T-cell (primary cell): ENCODE results near the gene MCTP1. TPM values are rescaled to one million over a fixed set of nuclear protein-coding genes. Genes with fewer than 3 reads are reported as not detected.

Experiments used
- ATAC-seq, 4 experiments: fragments of 200-7000 bp in 3 of 4; fragments of 150-1000 bp in 1 of 4; cut with Tn5 transposase; replicated peaks in 1 of 4; 1 replicate in 3 of 4; 2 replicates in 1 of 4; pipeline ENCODE4 v1.10.0; 2021; ENCODE audit warnings: moderate library complexity in 3 of 4, mild to moderate bottlenecking in 2 of 4, moderate number of reproducible peaks in 1 of 4
- CTCF ChIA-PET, 2 donors: fragments of 300-600 bp; sonication (Branson Sonifier 250); formaldehyde crosslinking; loops; one replicate each; lab custom pipeline; 2022; ENCODE audit warnings: antibody characterized with exemption in 2 of 2; lab: Charles Lee
- POLR2A ChIA-PET, 2 donors: fragments of 300-600 bp; sonication (Branson Sonifier 250); formaldehyde crosslinking; loops; one replicate each; lab custom pipeline; 2022; ENCODE audit warnings: antibody characterized with exemption in 2 of 2; lab: Charles Lee
- DNase-seq, 35 experiments: peaks; one replicate each; pipeline versions ENCODE4 v3.0.0 to v3.0.0-alpha.2; 2013 to 2023
- H3K27ac ChIP-seq: one replicate; pipeline ENCODE4 v1.5.1; 2013; ENCODE audit warnings: low read length
- H3K27me3 ChIP-seq, 2 experiments: replicated peaks in 1 of 2; 1 replicate in 1 of 2; 2 replicates in 1 of 2; pipeline versions ENCODE4 v1.6.1 to v1.7.0; 2013; ENCODE audit warnings: low read length in 1 of 2, mixed read lengths in 1 of 2; ENCODE audit not compliant: control insufficient read depth in 2 of 2, insufficient read depth in 2 of 2; ENCODE audit errors: extremely low read depth in 1 of 2
- H3K36me3 ChIP-seq, 2 donors: 1 replicate in 1 of 2; 2 replicates in 1 of 2; pipeline versions ENCODE4 v1.6.1 to v1.7.0; 2013; ENCODE audit warnings: low read length in 1 of 2; ENCODE audit not compliant: control insufficient read depth in 2 of 2, insufficient read depth in 1 of 2; ENCODE audit errors: extremely low read depth in 1 of 2
- H3K4me1 ChIP-seq, 2 experiments: 1 replicate in 1 of 2; 2 replicates in 1 of 2; pipeline versions ENCODE4 v1.6.1 to v1.7.0; 2013; ENCODE audit warnings: low read length in 2 of 2, mixed read lengths in 1 of 2; ENCODE audit not compliant: insufficient read depth in 2 of 2, control insufficient read depth in 1 of 2; ENCODE audit errors: extremely low read depth in 1 of 2
- H3K4me3 ChIP-seq, 2 donors: 1 replicate in 1 of 2; 2 replicates in 1 of 2; pipeline versions ENCODE4 v1.5.1 to v1.7.0; 2013; ENCODE audit warnings: mild to moderate bottlenecking in 2 of 2, low read length in 1 of 2, moderate library complexity in 1 of 2; ENCODE audit not compliant: control insufficient read depth in 1 of 2; ENCODE audit errors: extremely low read depth in 1 of 2
- H3K9me3 ChIP-seq: 2 replicates; pipeline ENCODE4 v1.7.0; 2013
- H3K27ac Mint-ChIP-seq, 2 donors: one replicate each; pipeline ENCODE4 v1.8.0; 2020 to 2021; ENCODE audit warnings: mild to moderate bottlenecking in 2 of 2, mixed read lengths in 2 of 2
- H3K27me3 Mint-ChIP-seq, 2 donors: one replicate each; pipeline ENCODE4 v1.8.0; 2021 to 2022; ENCODE audit warnings: mixed read lengths in 2 of 2
- H3K36me3 Mint-ChIP-seq: one replicate; pipeline ENCODE4 v1.8.0; 2021; ENCODE audit warnings: mixed read lengths
- H3K4me1 Mint-ChIP-seq, 3 donors: one replicate each; pipeline ENCODE4 v1.8.0; 2020 to 2022; ENCODE audit warnings: mixed read lengths in 3 of 3, mild to moderate bottlenecking in 1 of 3
- H3K4me3 Mint-ChIP-seq, 3 donors: one replicate each; pipeline ENCODE4 v1.8.0; 2020 to 2022; ENCODE audit warnings: mild to moderate bottlenecking in 3 of 3, mixed read lengths in 3 of 3, moderate library complexity in 3 of 3
- H3K9me3 Mint-ChIP-seq, 3 donors: one replicate each; pipeline ENCODE4 v1.8.0; 2020 to 2022; ENCODE audit warnings: mixed read lengths in 3 of 3
- WGBS: methylation state at CpG from one replicate; pipeline ENCODE4 v1.1.5; 2013; ENCODE audit warnings: missing lambda C conversion rate; ENCODE audit not compliant: insufficient coverage; 5-methylcytosine and 5-hydroxymethylcytosine counted together
- total RNA-seq, 35 experiments: library from RNA in 6 of 35; stranded (reverse) in 6 of 35; fragments of 120-200 nt in 1 of 35; gene quantifications; one replicate each; pipeline versions ENCODE4 v1.2.1 to v1.2.4 and lab custom pipeline; 2013 to 2026

The MCTP1 gene
- total RNA-seq (1 to 10 TPM in 3 of 5 donors, under 1 TPM in 1, not detected in 1; 0.21 to 2.9 (median 1.7) TPM), total RNA-seq (lab: John Stamatoyannopoulos, UW) (0.29 to 4.0 (median 1.5) reads per million in 29 experiments)
- total RNA-seq (2013) = 1.7 TPM

DNA sequence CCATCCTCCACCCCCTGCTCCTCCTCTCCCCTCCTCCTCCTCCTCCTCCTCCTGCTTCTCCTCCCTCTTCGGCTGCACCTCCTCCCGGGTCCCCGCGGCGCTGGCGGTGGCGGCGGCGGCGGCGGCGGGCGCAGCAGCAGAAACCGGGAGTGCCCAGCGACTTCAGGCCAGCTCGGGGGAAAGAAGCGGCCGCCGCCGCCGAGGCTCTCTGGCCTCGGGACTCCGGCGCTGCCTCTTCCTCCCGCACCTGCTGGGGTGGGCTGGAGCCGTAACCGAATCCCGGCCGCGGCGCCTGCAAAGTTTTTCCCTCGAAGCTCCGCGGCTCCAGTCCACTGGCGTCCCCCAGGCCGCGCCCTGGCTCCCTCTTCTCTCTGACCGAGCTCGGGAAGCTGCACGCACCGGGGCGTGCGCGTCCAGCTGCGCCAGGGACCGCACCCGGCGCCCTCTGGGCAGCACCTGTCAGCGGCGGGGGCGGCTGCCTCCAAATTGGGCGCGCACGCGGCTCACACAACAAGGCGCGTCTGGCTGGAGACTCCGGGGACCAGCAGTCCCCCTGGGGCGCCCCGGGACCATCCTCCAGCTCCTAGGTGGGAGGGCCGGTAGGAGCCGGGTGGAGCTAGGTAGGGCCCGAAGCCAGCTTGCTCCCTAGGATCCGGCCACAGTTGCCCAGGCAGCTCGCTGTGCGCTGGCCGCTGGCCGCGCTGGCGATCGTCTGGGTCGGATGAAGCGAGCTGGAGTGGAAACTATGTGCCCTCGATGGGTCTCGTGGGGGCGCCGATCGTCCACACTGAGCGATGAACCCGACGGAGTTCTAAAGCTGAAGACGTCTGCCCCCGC lies at the start of gene MCTP1:
Gene MCTP1, minus strand, starts transcription at position 523 of the 837 bp plus-strand sequence.
- Histone ChIP-seq H3K4me3 (peak within 1 kb of the TSS; percentile 17 to 78), H3K4me1 (peaks cover 4 to 14% of the 10 kb centered on the region in 2 experiments), H3K27ac (no peak within 1 kb of the TSS), H3K36me3 (no peaks in the 10 kb centered on the region), H3K9me3 (no peaks in the 10 kb centered on the region), H3K27me3 (peaks cover 10 to 29% of the 10 kb centered on the region in 2 experiments)
- POLR2A ChIA-PET = interaction anchor here in 1 of 2 donors (0.7 kb wide), 1 partner anchor 1677 kb away, joined by 3 read pairs; no protein-coding TSS in a partner anchor
- Mint-ChIP-seq H3K27ac (no peak within 1 kb of the TSS), H3K27me3 (peaks cover 53 to 57% of the 10 kb centered on the region in 2 donors), H3K9me3 (no peaks in the 10 kb centered on the region), H3K4me1 (peaks cover 4 to 14% (median 14%) of the 10 kb centered on the region in 3 donors), H3K36me3 (no peaks in the 10 kb centered on the region), H3K4me3 (peak within 1 kb of the TSS; percentile 47 to 79 (median 49))
- ATAC-seq (peak; percentile 8 to 29 (median 22)), DNase-seq (no peak)
- CTCF ChIA-PET = interaction anchor here (0.6 to 0.7 kb wide), 2 partner anchors 10 to 16 kb away, joined by 4 read pairs; no protein-coding TSS in a partner anchor
- 2% methylated on average over 83 of the region's 83 CpGs for WGBS

DNA sequence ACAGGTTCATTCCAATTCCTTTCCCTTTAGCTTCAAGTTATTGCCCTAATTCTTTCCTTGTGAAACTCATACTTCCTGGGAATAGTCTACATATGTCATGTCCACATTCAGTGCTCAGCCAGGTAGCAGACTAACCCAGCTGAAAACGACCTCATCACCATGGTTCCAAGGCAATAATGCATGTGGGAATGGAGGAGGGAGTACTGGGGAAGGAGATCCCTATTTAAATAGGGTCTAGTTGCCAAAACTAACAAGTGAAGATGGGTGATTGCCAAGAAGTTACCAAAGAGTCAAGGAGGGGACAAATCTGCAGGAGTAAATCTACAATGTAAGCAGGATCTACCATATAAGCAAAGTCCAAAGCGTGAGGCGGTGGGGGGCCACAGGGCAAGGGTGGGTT lies 47.3 kb upstream of the MCTP1 start:
- Mint-ChIP-seq H3K4me3 (no peak overlapping the region), H3K9me3 (peaks cover 0 to 4% (median 3%) of the 10 kb centered on the region in 3 donors), H3K4me1 (no peaks in the 10 kb centered on the region), H3K27me3 (peaks cover 0 to 14% of the 10 kb centered on the region in 2 donors), H3K27ac (no peak overlapping the region), H3K36me3 (no peaks in the 10 kb centered on the region)
- Histone ChIP-seq H3K27ac (no peak overlapping the region), H3K27me3 (no peaks in the 10 kb centered on the region), H3K36me3 (no peaks in the 10 kb centered on the region), H3K4me1 (no peaks in the 10 kb centered on the region), H3K9me3 (no peaks in the 10 kb centered on the region), H3K4me3 (no peak overlapping the region)
- ATAC-seq (no peak), DNase-seq (no peak)
- POLR2A ChIA-PET = no interaction called here
- no CpG with 5 or more reads among the region's 3 CpGs for WGBS
- CTCF ChIA-PET = interaction anchor here in 1 of 2 donors (0.6 kb wide), 1 partner anchor 32 kb away, joined by 3 read pairs; no protein-coding TSS in a partner anchor

DNA sequence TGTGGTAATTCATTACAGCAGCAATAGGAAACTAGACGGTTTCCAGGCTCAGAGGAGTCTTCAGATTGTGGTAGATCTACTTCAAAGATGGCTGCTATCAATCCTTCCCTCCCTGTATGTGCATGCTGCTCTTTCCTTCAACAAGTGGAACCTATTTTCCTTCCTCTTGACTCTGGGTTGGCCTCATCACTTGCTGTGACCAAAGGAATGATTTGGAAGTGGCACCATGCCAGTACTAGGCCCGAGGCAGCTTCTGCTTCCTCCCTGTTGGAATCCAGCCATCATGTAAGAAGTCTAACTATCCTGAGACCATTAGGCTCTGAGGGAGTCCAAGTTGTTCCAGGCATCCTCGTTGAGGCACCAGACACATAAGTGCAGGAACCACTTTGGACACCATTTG lies 46.5 kb upstream of the MCTP1 start:
- 20% methylated on average over 2 of the region's 3 CpGs for WGBS
- CTCF ChIA-PET = no interaction called here
- no peak for ATAC-seq

DNA sequence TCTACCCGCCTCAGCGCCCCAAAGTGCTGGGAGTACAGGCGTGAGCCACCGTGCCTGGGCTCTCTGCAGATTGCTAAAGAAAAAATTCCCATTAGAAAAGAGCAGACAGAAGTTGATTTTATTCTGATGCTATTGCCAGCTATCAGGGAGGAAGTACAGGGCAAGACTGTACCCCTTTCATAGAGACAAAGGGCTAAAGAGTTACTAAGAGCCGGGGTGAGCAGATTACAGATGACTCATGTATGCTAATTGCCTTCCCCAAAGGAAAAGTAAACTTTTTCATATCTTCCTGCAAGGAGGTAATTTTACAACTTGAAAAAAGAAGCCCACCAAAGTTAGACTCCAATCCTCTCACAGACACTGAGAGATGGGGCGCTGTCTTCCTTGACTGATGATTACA lies 42.3 kb upstream of the MCTP1 start:
- no peaks in the 10 kb centered on the region for H3K36me3 ChIP-seq
- H3K4me1 Mint-ChIP-seq = no peaks in the 10 kb centered on the region
- H3K9me3 Mint-ChIP-seq = peaks cover 0 to 4% (median 3%) of the 10 kb centered on the region in 3 donors
- no peak overlapping the region for H3K27ac Mint-ChIP-seq
- no peaks in the 10 kb centered on the region for H3K36me3 Mint-ChIP-seq
- no peak overlapping the region for H3K27ac ChIP-seq
- CTCF ChIA-PET = no interaction called here
- H3K4me3 Mint-ChIP-seq = no peak overlapping the region
- no peaks in the 10 kb centered on the region for H3K27me3 ChIP-seq
- no peak for DNase-seq
- WGBS = 100% methylated on average over 3 of the region's 6 CpGs
- POLR2A ChIA-PET = no interaction called here
- no peak for ATAC-seq
- H3K27me3 Mint-ChIP-seq = peaks cover 0 to 13% of the 10 kb centered on the region in 2 donors
- H3K4me3 ChIP-seq = no peak overlapping the region
- no peaks in the 10 kb centered on the region for H3K4me1 ChIP-seq
- no peaks in the 10 kb centered on the region for H3K9me3 ChIP-seq

More for the DNA sequence above, 46.5 kb upstream of the MCTP1 start:
- H3K36me3 ChIP-seq = no peaks in the 10 kb centered on the region
- H3K27me3 ChIP-seq = no peaks in the 10 kb centered on the region
- no peak overlapping the region for H3K4me3 ChIP-seq
- Mint-ChIP-seq H3K27me3 (peaks cover 0 to 14% of the 10 kb centered on the region in 2 donors), H3K4me1 (no peaks in the 10 kb centered on the region), H3K36me3 (no peaks in the 10 kb centered on the region), H3K4me3 (no peak overlapping the region), H3K27ac (no peak overlapping the region), H3K9me3 (peaks cover 0 to 4% (median 3%) of the 10 kb centered on the region in 3 donors)
- no peak overlapping the region for H3K27ac ChIP-seq
- no peak for DNase-seq
- H3K4me1 ChIP-seq = no peaks in the 10 kb centered on the region
- no peaks in the 10 kb centered on the region for H3K9me3 ChIP-seq
- POLR2A ChIA-PET = no interaction called here

DNA sequence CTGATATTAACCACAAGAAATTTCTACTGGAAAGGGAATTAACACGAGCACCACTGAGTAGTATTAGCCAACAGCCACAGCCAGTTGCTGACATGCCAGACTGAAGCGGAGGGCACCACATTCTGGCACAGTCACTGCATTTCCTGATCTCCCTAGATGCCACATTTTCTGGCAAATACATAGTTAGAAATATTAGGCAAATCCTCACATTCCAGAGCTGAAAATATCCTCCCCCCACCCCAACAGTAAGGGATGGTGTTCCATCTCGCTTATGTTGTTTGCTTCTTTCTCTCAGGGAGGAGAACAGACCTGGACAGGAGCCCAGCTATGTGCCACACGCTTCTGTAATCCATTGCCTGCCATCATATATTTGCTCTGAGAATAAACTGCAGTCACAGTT lies 32.8 kb upstream of the MCTP1 start:
- Histone ChIP-seq H3K4me1 (no peaks in the 10 kb centered on the region), H3K27ac (no peak overlapping the region), H3K4me3 (no peak overlapping the region), H3K36me3 (no peaks in the 10 kb centered on the region), H3K27me3 (no peaks in the 10 kb centered on the region), H3K9me3 (no peaks in the 10 kb centered on the region)
- 76% methylated on average over 2 of the region's 4 CpGs for WGBS
- Mint-ChIP-seq H3K4me1 (no peaks in the 10 kb centered on the region), H3K27me3 (peaks cover 4 to 16% of the 10 kb centered on the region in 2 donors), H3K4me3 (no peak overlapping the region), H3K36me3 (no peaks in the 10 kb centered on the region), H3K27ac (no peak overlapping the region), H3K9me3 (peaks cover 0 to 4% (median 0%) of the 10 kb centered on the region in 3 donors)
- ATAC-seq = no peak
- DNase-seq = no peak
- ChIA-PET CTCF (no interaction called here), POLR2A (no interaction called here)

DNA sequence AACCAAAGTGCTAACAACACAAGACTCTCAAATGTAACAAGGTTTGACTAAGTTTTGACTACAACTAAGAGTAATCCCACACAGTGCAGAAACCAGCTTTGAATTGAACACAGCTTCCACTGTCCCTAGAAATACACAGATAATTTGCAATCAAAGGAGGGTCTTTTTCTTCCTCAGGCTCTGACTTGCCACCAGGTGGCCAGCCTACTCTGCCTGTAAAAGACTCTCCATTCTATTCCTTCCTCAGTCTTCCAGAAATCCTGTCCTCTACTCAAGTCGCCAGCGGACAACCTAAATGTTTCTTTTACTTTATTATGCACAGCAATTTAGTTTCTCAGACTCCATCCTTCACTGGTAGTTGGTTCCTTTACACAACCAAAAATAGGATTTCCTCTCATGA lies 32.2 kb upstream of the MCTP1 start:
- Histone ChIP-seq H3K27me3 (no peaks in the 10 kb centered on the region), H3K9me3 (no peaks in the 10 kb centered on the region), H3K4me3 (no peak overlapping the region), H3K27ac (no peak overlapping the region), H3K36me3 (no peaks in the 10 kb centered on the region), H3K4me1 (no peaks in the 10 kb centered on the region)
- ChIA-PET POLR2A (no interaction called here), CTCF (no interaction called here)
- no peaks in the 10 kb centered on the region for H3K36me3 Mint-ChIP-seq
- no peak overlapping the region for H3K27ac Mint-ChIP-seq
- ATAC-seq (no peak), DNase-seq (no peak)
- H3K4me3 Mint-ChIP-seq = no peak overlapping the region
- peaks cover 0 to 8% (median 3%) of the 10 kb centered on the region in 3 donors for H3K9me3 Mint-ChIP-seq
- H3K27me3 Mint-ChIP-seq = peaks cover 4 to 16% of the 10 kb centered on the region in 2 donors
- H3K4me1 Mint-ChIP-seq = no peaks in the 10 kb centered on the region
- WGBS = 80% methylated on average over 1 of the region's 2 CpGs
